ENCODE measurements around the gene IWS1.

The IWS1 gene

DNA sequence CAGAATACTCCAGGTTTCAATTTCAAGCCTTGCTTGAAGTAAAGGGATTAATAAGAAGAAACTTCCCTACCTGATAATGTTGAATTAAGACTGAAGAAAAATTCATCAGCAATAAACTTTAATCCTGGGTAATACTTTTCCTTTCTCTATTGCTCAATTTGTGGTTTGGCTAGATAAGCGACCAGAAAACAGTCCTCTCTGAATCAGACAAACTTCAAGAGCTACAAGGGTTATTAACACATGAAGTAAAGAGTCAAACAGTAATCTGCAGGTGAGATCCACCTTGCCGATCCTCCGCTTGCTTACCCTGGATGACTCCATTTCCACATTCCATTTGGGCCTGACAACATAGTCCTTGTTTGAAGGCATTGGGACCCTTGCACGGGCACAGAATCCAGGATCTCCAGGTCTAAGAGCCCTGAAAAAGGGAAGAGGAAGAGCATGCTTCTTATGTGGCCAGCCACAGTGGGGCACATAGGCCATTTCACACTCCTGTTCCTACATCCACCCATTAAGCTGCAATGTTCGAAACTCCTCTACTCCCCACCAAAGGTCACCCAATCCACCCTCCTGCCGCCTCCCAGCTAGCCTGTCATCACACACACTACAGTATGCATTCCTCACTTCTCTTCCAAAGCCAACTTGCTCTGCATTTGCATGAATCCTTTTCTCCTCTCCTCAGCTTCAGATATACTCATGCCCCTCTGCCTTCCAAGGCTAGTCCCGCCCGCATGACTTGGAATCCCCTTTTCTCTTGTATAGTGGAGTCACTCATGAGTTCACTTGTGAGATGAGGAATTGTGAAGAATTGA lies 39.8 kb downstream of the IWS1 start:
- no peak for DNase-seq

DNA sequence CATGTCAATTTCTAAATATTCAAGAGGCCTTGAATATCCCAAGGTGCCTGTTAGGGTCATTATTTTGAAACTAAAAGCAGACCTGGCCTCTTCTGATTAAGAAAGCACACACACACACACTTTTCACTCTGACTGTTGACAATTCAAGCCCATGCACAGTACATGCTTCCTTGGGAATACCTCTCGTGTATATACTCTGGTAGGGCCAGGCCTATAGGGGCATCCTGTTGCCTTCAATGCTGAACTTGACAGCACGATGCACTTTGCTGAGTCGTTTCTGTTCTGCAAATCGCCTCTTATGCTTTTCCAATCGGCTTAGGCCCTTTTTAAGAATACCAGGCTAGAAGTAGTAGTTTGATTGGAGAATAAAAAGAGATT lies 40.6 kb downstream of the IWS1 start:
- DNase-seq = no peak

DNA sequence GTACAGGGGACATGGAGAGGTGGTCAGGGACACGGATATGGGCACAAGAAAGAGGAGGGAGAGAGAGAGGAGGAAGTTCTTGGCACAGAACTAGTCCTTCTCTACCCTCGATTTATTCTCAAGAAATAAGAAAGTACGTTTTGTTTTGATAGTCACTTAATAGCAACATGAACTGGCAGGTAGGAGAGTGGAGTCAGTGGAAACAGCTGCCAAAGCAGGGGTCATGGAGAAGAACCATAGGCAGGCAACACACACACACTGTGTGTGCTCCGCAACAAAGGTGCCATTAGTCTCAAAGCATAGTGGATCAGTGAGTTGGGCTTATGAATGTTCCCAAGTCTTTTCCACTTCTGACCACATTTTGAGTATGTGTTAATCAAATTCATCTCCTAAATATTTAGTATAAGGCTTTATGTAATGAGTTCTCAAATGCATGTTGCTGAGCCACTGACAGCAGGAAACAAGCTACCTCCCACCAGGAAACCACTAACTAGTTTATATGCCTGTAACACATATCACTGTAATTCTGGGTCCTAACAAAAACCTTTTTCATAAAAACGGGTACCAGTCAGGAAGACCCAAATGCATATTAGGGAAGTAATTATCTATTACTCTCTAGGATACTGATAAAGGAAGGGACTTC lies 41.1 kb downstream of the IWS1 start:
- DNase-seq = no peak

DNA sequence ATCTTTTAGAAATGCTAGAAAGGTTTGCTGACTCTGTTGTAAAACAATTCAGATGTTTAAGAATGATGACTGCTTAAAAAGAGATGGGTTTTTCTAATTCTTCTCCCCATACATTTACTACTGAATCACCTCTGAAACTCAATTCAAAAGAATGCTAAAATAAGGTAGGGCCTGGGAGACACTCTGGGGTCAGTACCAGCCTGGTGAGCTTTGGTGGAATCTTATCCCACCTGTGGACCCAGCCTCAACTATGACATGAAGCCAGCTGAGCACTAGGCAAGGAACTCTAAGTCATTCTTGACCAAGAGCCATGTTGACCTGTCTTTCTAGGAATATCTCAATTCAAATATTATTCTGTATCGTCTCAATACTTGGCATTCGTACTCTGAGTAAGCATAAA lies 44.3 kb downstream of the IWS1 start:
- DNase-seq = no peak

DNA sequence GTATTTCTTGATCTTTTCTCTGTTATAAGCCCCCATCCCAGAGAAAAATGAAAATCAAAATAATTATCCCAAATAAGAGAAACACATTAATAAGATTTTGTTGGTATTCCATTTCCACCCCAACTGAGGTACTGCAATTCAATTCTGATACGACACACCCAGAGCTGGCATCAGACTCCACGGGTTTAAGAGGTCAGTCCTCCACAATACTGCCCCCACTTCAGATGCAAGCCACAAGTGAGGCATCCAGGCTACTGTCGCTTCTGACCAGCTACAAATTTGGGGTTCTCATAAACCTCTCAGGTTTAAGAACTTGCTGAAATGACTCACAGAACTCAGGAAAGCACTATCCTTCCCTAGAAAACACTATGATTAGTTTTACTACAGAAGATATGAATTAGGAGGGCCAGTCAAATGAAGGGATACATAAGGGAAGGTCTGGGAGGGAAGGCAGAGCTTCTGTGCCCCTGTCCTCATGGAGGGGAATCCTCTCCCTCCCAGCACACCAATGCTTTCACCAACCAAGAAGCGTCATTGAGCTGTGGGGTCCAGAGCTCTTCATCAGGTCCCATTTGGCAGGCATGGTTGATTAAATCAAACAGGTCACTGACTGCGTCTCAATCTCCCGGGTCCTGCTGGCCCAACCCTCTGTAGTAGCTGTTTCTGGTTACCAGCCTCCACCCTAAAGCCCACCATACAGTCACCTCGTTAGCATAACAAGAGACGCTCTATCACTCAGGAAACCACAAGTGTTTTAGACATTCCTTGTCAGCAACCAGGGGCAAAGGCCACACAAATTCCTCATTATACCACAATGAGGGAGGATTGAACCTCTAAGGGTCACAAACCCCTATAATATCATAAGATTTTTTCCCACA lies 46.2 kb downstream of the IWS1 start:
- no peak for DNase-seq

DNA sequence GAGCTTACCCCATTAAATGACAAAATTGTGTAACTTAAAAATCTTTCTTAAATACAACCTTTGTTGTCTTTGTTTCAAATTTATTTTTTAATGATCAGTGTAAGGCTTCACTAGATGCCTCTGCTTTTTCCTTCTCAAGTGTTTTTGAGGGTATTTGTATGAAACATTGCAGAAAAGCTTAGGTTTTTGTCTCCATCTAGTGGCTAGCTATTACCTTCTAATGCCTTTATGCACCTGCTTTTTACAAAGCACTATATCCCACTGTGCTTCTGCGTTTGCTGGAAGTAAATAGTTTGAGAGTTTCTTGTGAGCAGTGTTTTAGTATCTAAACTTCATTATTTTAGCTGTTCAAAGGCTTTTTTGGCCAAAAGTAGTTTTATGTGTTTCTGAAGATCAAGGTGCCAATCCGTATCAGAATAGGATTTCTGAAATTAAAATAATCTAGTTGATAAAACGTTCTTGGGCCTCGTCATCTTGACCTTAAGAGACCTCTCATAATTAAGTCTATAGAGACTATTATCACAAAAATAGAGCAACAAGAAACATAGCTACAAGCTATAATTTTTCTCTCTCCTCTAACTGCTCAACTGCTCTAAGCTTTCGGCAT lies 47.0 kb downstream of the IWS1 start:
- no peak for DNase-seq

DNA sequence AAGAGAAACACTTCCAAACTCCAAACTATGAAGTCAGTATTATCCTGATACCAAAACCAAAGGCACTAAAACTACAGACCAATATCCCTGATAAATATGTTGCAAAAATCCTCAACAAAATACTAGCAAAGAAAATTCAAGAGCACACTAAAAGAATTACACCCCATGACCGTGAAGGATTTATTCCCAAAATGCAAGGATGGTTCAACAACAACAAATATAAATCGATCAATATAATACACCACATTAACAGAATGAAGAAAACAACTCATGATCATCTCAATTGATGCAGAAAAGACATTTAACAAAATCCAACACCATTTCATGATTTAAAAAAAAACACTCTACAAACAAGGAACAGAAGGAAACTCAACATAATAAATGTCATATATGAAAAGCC lies 50.5 kb downstream of the IWS1 start:
- DNase-seq = no peak

DNA sequence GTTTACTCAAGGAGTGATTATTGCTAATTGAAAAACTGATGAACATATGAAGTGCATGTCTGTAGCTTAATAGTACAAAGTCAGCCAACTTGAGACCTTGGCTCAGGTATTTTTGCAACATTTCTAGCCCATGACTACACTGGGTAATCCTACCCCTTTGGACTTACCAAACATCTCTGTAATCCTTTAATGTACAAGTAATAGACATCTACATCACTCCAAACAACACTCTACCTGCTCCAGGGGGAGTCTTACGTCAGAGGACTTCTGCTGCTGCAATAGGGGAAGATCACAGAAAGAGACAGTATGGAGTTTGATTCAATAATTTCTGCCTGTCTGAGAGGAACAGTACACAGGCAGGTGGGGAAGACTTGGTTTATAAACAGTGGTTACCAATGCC lies 54.0 kb downstream of the IWS1 start:
- no peak for DNase-seq

DNA sequence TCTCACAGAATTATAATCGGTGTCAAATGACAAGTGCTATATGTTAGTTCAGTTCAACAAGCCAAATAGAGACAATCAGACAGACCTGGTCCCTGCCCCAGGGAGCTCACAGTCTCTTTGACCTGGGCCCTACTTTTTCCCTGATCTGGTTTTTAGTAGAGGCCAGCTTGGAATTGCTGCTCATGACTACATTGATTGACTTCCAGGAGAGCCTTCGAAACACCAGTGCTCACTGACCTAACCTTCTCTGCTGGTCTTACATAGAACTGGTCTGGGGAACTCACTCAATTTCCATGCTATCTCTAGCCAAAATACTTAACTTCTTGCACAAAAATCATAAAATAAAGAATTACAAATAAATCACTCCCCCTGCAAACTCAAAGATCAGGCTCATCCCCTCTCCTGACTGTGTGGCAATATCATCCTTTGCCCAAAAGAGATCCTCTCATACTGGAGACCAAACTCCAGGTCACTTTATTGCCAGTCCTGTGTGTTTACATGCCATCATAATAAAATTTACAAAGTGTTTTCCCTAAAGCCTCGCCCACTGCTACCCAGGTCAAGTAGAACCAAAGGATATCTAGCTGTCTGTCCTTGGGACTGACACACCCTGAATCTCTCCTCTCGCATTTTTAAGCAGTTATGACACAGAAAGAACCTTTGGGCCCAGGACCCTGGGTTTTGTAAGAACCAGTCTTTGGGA lies 54.9 kb downstream of the IWS1 start:
- no peak for DNase-seq

DNA sequence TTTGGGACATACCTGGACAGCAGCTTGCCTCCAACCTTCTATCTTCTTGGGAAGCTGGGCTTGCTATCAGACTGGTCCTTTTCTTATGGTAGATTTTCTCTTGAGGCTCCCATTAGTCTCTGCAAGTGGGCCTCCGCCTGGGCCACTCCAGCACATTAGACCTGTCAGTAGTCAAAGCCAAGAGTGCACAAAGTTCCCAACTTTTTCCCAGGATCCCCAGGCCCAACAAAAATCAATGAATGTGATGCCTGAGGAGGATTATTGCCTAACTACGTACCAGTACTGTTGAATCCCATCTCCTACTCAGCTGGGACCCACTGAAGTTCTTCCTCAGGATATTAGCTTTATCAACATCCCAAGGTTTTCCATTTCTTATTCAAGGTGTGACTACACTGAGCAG lies 56.3 kb downstream of the IWS1 start:
- DNase-seq = no peak

DNA sequence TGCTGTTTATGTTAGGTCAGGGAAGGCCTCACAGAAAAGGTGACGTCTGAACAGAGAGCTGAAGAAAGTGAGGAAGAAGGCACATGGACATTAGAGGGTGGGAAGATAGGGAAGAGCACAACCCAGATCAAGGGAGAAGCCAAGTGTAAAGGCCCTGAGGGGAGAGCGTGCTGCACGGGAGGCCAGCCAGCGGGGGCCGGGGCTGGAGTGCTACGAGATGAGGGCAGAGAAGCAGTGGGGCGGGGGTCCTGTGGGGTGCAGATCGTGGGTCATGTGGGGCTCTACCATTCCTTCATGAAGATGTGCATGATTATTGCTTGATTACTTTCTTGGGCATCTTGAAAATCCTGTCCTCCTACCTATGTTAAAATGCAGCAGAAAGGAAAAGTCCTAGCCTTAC lies 57.2 kb downstream of the IWS1 start:
- no peak for DNase-seq

DNA sequence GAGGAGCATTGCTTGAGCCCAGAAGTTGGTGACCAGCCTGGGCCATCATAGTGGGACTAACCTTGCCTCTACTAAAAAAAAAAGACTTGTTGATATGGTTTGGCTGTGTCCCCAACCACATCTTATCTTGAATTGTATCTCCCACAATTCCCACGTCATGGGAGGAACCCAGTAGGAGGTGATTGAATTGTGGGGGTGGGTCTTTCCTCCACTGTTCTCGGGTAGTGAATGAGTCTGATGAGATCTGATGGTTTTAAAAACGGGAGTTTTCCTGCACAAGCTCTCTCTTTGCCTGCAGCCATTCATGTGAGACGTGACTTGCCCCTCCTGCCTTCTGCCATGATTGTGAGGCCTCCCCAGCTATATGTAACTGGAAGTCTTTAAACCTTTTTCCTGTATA lies 61.0 kb downstream of the IWS1 start:
- no peak for DNase-seq

DNA sequence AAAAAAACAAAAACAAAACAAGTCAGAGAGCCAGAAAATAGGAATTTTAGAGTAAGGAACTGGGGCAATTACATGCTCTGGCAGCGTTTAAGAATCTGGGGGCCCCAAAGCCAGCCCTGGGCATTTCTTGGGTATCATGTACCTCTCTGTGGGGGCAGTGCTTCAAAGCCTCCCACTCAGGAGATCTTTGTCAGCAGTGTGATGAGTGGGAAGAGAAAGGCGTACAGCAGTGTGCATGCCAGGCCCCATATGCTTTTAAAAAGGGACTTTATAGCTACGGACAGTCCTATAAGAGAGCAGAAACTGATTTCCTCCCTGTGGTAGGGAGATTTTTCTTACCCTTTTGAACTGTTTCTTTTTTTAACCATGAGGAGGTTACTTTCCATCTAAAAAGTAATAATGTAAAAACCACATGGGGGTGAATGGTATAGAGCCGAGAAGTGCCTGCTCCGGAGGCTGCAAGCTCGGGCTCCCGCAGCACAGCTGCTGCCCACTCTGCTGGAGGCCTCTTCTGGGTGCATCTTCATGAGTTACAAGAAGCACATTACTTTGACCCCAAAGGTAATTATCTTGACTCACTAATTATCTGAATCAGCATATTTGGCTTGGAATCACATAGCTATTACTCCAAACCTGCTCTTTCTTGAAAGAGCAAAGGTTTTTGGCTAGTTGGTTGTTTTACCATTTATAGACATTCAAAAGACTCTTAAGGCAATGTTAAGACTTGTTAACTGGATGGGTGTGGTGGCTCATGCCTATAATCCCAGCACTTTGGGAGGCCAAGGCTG lies 61.6 kb downstream of the IWS1 start:
- no peak for DNase-seq

DNA sequence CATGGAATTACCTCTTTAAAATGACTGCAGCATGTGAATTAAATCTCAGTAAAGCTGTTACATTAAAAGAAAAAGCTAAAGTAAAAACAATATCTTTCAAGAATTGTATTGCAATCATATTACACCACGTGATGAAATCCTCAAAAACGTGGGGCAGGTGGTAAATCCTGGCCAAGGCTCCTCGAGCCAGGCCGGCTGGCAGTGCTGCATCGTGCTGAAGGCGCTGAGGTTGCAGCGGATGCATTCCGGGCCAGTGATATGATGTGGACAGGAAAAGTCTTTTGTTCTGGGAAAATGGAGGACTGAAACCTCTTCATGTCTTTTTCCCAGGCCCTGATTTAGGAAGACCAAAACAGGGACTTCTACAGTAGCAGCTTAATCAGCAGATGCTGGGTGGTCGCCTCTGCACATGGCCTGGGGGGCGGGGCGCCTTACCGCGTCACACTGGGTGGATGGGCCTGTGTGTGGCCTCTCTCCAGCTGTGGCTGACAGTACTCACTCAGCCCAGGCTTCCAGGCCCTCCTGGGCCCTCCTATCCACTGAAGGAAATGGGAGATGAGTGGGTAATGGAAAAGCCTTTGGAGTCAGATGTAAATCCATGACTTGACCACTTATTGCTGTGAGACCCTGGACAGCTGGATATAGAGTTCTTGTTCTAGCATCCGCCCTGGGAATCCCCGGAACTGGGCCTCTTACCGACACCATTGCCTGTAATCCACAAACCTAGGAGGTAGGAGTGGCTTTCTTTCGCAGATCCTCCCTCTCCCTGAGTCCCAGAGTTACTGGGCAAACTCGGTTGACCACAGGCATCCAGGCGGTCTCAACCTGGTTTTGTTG lies 62.9 kb downstream of the IWS1 start:
- DNase-seq = no peak

DNA sequence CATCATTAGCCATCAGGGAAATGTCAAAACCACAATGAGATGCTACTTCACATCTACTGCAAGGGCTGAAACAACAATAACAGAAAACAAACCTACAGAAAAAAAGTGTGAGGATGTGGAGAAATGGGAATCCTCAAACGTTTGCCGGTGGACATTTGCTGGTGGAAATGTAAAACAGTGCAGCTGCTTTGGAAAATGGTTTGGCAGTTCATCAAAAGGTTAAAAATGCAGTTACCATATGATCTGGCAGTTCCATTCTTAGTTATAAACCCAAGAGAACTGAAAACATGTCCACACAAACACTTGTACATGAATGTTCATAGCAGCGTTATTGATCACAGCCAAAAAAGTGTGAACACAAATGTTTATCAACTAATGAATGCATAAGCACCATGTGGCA lies 63.8 kb downstream of the IWS1 start:
- DNase-seq = no peak

DNA sequence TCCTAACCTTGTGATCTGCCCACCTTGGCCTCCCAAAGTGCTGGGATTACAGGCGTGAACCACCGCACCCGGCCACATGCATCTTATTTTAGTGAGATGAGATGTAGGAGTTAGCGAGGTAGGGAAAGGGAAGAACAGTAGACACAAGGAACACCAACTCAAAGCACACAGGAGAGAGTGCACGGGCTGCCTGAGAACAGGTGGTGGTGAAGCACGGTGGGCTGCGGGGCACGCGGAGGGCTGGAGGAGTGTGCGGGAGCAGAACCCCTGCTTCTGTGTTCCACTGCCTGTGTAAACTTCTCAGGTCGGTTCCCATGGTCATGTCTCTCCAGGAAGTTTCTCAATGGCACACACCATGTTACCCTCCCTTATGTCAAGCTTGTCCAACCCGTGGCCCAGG lies 69.3 kb downstream of the IWS1 start:
- DNase-seq = no peak

DNA sequence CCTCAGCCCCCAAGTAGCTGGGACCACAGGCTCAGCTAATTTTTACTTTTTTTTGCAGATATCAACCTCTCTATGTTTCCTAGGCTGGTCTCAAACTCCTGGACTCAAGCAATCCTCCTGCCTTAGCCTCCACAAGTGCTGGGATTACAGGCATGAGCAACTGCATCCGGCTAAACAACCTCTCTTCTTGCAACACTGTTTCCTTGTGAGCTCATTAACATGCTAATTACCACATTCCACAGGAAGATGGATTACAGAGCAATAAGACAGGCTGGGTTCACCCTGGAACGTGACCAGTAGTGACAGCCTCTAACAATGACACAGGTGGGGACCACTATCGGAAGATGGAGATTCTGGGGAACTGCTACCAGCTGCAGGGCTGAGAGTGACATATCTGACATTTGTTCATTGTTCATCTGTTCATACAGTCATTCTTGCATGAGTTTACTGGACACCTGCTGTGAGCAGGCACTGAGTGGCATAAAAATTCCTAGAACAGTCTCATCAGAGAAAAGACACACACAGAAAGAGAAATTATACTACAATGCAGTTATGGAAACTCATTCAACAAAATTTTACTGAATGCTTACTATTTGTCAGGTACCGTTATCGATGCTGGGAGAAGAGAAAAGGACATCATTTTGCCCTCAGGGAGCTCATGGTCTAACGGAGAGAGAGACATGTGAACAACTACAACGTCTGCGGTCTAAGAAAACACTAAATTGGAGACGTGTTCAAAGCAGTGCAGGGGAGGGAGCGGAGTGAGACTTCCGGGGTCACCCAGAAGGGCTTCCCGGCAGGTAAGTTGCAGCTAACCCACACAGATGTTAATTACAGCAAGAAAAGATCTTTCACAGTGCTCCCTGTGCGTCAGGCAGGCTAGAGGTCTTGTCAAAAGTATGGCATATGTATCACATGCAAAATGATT lies 70.5 kb downstream of the IWS1 start:
- DNase-seq = no peak

DNA sequence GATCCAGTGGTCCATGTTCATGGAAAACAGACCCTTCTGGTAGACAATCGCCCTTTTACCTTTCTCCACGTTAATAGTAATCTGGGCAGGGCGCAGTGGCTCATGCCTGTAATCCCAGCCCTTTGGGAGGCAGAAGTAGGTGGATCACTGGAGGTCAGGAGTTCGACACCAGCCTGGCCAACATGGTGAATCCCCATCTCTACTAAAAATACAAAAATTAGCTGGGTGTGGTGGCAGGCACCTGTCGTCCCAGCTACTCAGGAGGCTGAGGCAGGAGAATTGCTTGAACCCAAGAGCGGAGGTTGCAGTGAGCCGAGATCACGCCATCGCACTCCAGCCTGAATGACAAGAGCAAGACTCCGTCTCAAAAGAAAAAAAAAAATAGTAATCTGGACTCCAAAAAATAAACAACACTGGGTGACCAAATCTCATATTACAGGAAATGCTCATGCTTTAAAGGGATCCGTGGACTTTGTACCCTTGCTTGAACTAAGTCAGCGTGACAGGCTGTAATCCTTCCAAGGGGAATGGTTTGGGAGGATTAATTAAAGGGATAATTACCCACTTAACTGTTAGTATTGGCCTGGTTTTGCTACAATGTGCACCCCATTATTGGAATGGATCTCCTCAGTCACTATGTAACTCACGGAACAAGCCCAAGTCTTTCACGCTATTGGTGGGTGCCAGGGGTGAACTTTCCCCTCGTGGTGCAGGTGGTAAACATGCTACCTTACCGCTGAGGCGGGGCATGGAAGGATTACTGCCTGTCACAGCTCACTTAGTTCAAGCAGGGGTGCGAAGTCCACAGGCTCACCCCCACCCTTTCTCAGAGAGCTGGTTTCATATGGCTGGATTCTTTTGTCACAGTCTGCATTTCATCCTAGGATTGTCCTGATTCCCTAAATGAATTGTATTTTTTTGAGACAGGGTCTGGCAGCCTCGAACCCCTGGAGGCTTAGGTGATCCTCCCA lies 71.4 kb downstream of the IWS1 start:
- DNase-seq = no peak

All from activated CD4-positive, alpha-beta T cell treated with anti-CD3 and anti-CD28 coated beads for 1 hour (primary cell).